ENCODE data around the gene RBM39. TPM values are rescaled to one million over a fixed set of nuclear protein-coding genes. Genes with fewer than 3 reads are reported as not detected.

RBM39 gene
- total and polyA plus RNA-seq, 9 of the 15 experiments (the other 6 are each of a cell fraction or from before 2014, with no cell fraction given): 143 to 319 (median 228) TPM

- TF ChIP-seq, protein P1, sequence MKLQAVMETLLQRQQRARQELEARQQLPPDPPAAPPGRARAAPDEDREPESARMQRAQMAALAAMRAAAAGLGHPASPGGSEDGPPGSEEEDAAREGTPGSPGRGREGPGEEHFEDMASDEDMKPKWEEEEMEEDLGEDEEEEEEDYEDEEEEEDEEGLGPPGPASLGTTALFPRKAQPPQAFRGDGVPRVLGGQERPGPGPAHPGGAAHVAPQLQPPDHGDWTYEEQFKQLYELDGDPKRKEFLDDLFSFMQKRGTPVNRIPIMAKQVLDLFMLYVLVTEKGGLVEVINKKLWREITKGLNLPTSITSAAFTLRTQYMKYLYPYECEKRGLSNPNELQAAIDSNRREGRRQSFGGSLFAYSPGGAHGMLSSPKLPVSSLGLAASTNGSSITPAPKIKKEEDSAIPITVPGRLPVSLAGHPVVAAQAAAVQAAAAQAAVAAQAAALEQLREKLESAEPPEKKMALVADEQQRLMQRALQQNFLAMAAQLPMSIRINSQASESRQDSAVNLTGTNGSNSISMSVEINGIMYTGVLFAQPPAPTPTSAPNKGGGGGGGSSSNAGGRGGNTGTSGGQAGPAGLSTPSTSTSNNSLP (IDR thresholded peaks at IDR 0.05; ENCODE audit: borderline replicate concordance, low read depth, low read length): no peak
- TF ChIP-seq, protein P2, sequence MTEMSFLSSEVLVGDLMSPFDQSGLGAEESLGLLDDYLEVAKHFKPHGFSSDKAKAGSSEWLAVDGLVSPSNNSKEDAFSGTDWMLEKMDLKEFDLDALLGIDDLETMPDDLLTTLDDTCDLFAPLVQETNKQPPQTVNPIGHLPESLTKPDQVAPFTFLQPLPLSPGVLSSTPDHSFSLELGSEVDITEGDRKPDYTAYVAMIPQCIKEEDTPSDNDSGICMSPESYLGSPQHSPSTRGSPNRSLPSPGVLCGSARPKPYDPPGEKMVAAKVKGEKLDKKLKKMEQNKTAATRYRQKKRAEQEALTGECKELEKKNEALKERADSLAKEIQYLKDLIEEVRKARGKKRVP (CRISPR knock-in tag; IDR thresholded peaks at IDR 0.05): no peak
- no peak for TF ChIP-seq MTA2 (IDR thresholded peaks at IDR 0.05; ENCODE audit: low read depth)
- TF ChIP-seq ZNF23 (CRISPR knock-in tag; IDR thresholded peaks at IDR 0.05): no peak
- TF ChIP-seq, protein P3, sequence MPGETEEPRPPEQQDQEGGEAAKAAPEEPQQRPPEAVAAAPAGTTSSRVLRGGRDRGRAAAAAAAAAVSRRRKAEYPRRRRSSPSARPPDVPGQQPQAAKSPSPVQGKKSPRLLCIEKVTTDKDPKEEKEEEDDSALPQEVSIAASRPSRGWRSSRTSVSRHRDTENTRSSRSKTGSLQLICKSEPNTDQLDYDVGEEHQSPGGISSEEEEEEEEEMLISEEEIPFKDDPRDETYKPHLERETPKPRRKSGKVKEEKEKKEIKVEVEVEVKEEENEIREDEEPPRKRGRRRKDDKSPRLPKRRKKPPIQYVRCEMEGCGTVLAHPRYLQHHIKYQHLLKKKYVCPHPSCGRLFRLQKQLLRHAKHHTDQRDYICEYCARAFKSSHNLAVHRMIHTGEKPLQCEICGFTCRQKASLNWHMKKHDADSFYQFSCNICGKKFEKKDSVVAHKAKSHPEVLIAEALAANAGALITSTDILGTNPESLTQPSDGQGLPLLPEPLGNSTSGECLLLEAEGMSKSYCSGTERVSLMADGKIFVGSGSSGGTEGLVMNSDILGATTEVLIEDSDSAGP (CRISPR knock-in tag; IDR thresholded peaks at IDR 0.05): no peak
- TF ChIP-seq ZNF277 (CRISPR knock-in tag; IDR thresholded peaks at IDR 0.05; ENCODE audit: borderline replicate concordance): no peak
- TF ChIP-seq SMARCB1 (IDR thresholded peaks at IDR 0.05; ENCODE audit: insufficient read length, low read depth): no peak
- TF ChIP-seq TGIF2 (CRISPR knock-in tag; IDR thresholded peaks at IDR 0.05): no peak
- TF ChIP-seq MAZ (CRISPR knock-in tag; conservative IDR thresholded peaks at IDR 0.05 in 1 of 2, IDR thresholded peaks at IDR 0.05 in 1 of 2): no peak
- no peak for TF ChIP-seq CUX1 (CRISPR knock-in tag; IDR thresholded peaks at IDR 0.05)
These were observed 34.5 kb upstream of the RBM39 start (continued) for GRCh38 chr20:35776513-35777101.
